Colonic mucosa (tissue), 4 donors: Measurements from ENCODE around the gene SUPT3H. TPM values are rescaled to one million over a fixed set of nuclear protein-coding genes. Genes with fewer than 3 reads are reported as not detected.
A peak's percentile ranks its signal among the peaks of the same experiment; 100 is the strongest.

Experiments used
- DNase-seq: peaks from one replicate; pipeline ENCODE4 v3.0.0-alpha.2; 2020
- H3K27ac ChIP-seq: fragments of 200-600 bp; one replicate; pipeline ENCODE4 v1.8.0; 2021
- H3K27me3 ChIP-seq: fragments of 200-600 bp; one replicate; pipeline ENCODE4 v1.8.0; 2021
- H3K36me3 ChIP-seq: fragments of 200-600 bp; one replicate; pipeline ENCODE4 v1.8.0; 2021
- H3K4me1 ChIP-seq: fragments of 200-600 bp; one replicate; pipeline ENCODE4 v1.8.0; 2021; ENCODE audit warnings: mild to moderate bottlenecking
- H3K4me3 ChIP-seq: fragments of 200-600 bp; one replicate; pipeline ENCODE4 v1.8.0; 2021
- H3K9ac ChIP-seq, 2 donors: one replicate each; pipeline ENCODE4 v1.7.0; 2013; ENCODE audit warnings: control low read depth in 2 of 2, low read depth in 2 of 2, low read length in 2 of 2
- H3K9me3 ChIP-seq: fragments of 200-600 bp; one replicate; pipeline ENCODE4 v1.8.0; 2021
- CTCF ChIP-seq: fragments of 200-600 bp; IDR thresholded peaks from one replicate; pipeline ENCODE4 v1.8.0; 2022; ENCODE audit warnings: antibody characterized with exemption, mild to moderate bottlenecking
- intact Hi-C: fragments of 100-400 bp; cut with DNase I; formaldehyde crosslinking; loops from one replicate; pipeline ENCODE4 v1.14.1; 2022
- total RNA-seq, 2 donors: library from RNA; stranded (reverse); fragmentation: NEBNext Ultra II Directional in 1 of 2; extraction: Animal tissue kit (Norgen Biotek cat#: 25700) in 1 of 2; gene quantifications; one replicate each; pipeline ENCODE4 v1.2.1, GENCODE V29; 2021
- donor health status: healthy.
- donor health status: DM: no; HTN: no; CAD: no.
- donor health status: DM: no; HTN: no; CAD: no.

SUPT3H gene
- total RNA-seq, 2 donors from 2014 or later = 3.4 to 4.1 TPM

DNA sequence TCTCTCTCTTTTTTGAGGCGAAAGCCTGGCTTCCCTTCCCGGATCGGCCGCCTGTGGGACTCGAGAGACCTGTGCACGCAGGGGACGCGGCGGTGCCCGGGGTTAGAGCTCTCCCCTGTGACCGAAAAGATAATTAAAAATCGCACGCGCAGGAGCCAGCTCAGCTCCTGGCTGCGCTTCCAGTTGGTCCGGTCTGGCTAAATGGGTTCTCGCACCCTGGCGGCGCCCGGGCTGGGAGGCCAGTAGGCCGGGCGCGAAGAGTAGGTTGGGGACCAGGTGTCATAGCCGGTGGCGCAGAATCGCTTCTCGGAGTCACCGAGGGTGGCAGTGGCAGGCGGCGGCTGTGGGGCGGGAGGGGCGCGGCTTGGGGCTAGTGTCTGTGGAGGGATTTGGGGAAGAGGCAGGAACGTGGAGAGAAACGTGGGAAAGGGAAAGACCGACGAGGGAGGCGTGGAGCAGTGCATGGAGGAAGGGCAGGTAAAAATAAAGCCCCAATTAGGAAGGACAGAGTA, 41.9 kb upstream of the SUPT3H start:
- H3K27ac ChIP-seq = no peak overlapping the region
- H3K36me3 ChIP-seq = no peaks in the 10 kb centered on the region
- peak overlapping the region; percentile 16 for H3K4me3 ChIP-seq
- intact Hi-C loops = loop anchor here (5.0 to 10.0 kb wide), 2 partner anchors 293 to 765 kb away; no protein-coding TSS in a partner anchor
- peak; percentile 24 for TF ChIP-seq CTCF
- peak; percentile 53 for DNase-seq
- H3K27me3 ChIP-seq = peaks cover 42% of the 10 kb centered on the region
- H3K9me3 ChIP-seq = no peaks in the 10 kb centered on the region
- H3K4me1 ChIP-seq = peaks cover 5% of the 10 kb centered on the region
- H3K9ac ChIP-seq = peak overlapping the region; percentile 38 to 44

DNA sequence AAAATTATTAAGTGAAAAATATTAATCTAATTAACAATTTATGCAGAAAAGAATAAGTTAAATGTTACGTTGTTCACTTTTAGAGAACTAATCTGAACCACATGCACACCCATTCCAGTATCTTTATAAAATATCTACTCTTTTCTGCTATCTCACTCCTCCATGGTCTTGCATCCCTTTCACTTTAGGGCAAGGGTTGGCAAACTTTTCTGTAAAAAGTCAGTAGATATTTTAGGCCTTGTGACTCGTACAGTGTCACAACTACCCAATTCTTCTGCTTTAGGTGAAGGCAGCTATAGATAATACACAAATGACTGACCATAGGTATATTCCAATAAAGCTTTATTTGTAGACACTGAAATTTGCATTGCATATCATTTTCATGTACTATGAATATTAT, 39.7 kb upstream of the SUPT3H start:
- intact Hi-C loops = loop anchor here (5.0 to 10.0 kb wide), 2 partner anchors 295 to 763 kb away; no protein-coding TSS in a partner anchor
- no peak overlapping the region for H3K9ac ChIP-seq
- no peak for TF ChIP-seq CTCF
- DNase-seq = no peak
- H3K27me3 ChIP-seq = peaks cover 20% of the 10 kb centered on the region
- H3K9me3 ChIP-seq = no peaks in the 10 kb centered on the region
- no peaks in the 10 kb centered on the region for H3K4me1 ChIP-seq
- H3K36me3 ChIP-seq = no peaks in the 10 kb centered on the region
- H3K4me3 ChIP-seq = no peak overlapping the region
- no peak overlapping the region for H3K27ac ChIP-seq

DNA sequence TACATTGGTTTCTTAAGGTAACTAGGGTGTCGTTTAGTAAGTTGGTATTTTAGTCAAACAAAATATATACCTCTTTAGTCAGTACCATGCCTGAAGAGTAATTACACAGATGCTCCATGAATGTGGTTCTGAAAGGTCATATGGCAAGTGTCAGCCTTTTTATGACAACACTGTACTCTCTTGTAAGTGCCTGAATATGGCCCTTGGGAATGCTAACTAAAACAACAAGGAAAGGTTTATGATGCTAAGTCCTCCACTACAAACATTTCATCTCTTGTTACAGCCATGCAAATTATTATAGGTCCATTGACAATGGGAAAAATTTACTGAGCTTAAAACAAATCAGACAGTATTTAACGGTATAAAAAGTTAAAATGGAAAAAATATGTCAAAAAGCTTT, 39.0 kb upstream of the SUPT3H start:
- peaks cover 19% of the 10 kb centered on the region for H3K27me3 ChIP-seq
- no peak overlapping the region for H3K4me3 ChIP-seq
- H3K27ac ChIP-seq = no peak overlapping the region
- H3K9me3 ChIP-seq = no peaks in the 10 kb centered on the region
- no peak for DNase-seq
- H3K9ac ChIP-seq = no peak overlapping the region
- no peaks in the 10 kb centered on the region for H3K4me1 ChIP-seq
- intact Hi-C loops = loop anchor here (5.0 to 10.0 kb wide), 2 partner anchors 296 to 762 kb away; no protein-coding TSS in a partner anchor
- TF ChIP-seq CTCF = no peak
- no peaks in the 10 kb centered on the region for H3K36me3 ChIP-seq

DNA sequence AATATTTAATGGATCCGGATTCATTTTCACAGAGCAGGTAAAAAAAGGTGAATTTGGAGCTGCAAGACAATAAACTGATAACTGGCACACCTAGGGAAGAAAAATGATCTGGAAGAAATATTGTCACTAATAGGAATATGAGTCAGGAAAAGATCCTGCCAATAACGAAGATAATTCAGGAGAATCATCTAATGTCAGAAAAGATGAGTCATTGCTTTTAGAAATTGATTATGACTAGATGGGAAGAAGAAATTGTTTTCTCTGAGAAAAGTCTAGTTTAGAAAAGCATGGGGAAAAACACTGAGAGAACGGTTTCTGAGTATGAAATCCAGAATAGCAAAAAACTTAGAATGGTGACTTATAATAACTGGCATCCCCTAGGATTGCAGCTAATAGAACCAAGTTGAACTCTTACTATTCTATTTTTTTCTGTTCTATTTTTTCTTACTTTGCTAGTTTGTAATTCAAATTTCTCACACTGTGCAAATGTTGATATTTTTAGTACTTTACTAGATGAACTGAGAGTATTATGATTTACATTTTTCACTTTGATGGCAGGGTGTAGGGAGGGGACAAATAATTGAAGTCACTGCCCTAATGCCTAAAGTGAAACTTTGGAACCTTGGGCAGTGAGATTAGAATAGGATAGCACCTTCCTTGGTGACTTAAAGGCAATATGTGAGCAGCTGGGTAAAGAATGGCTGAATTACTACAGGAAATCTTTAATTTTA, 38.2 kb upstream of the SUPT3H start:
- DNase-seq = no peak
- Histone ChIP-seq H3K9me3 (no peaks in the 10 kb centered on the region), H3K4me1 (no peaks in the 10 kb centered on the region), H3K9ac (no peak overlapping the region), H3K27me3 (peaks cover 12% of the 10 kb centered on the region), H3K27ac (no peak overlapping the region), H3K36me3 (no peaks in the 10 kb centered on the region), H3K4me3 (no peak overlapping the region)
- no peak for TF ChIP-seq CTCF
- intact Hi-C loops = loop anchor here (5.0 to 10.0 kb wide), 2 partner anchors 296 to 761 kb away; no protein-coding TSS in a partner anchor

- H3K9ac ChIP-seq = no peak overlapping the region
- intact Hi-C loops = loop anchor here (5.0 to 10.0 kb wide), 2 partner anchors 297 to 761 kb away; no protein-coding TSS in a partner anchor
These were observed 37.6 kb upstream of the SUPT3H start for GRCh38 chr6:45415315-45415714.

More at GRCh38 chr6:45415315-45415714, 37.6 kb upstream of the SUPT3H start:
- no peak for DNase-seq
- Histone ChIP-seq H3K4me3 (no peak overlapping the region), H3K4me1 (no peaks in the 10 kb centered on the region), H3K9me3 (no peaks in the 10 kb centered on the region), H3K27me3 (peaks cover 5% of the 10 kb centered on the region), H3K27ac (no peak overlapping the region), H3K36me3 (no peaks in the 10 kb centered on the region)
- no peak for TF ChIP-seq CTCF
